ENCODE data around the gene PNISR.
"Not testable (repeated sequence)": the region's sequence is repeated elsewhere in the genome, so short reads cannot be mapped to it uniquely, and the experiment has no call there.

DNA sequence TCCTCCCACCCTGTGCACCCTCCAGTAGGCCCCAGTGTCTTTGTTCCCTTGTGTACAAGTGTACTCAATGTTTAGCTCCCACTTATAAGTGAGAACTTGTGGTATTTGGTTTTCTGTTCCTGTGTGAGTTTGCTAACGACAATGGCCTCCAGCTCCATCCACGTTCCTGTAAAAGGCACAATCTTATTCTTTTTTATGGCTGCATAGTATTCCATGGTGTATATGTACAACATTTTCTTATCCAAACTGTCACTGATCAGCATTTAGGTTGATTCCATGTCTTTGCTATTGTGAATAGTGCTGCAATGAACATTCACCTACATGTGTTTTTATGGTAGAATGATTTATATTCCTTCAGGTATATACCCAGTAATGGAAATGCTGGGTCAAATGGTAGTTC is 34.0 kb upstream of the PNISR start:
- not testable (repeated sequence) for TF ChIP-seq POLR2AphosphoS5 (IDR thresholded peaks at IDR 0.05; ENCODE audit: low read depth, low read length); SIN3A (IDR thresholded peaks at IDR 0.05; ENCODE audit: borderline replicate concordance, insufficient read depth, low read depth, low read length); TCF7L2 (IDR thresholded peaks at IDR 0.05; ENCODE audit: low read depth, low read length)
- TF ChIP-seq, protein P1, sequence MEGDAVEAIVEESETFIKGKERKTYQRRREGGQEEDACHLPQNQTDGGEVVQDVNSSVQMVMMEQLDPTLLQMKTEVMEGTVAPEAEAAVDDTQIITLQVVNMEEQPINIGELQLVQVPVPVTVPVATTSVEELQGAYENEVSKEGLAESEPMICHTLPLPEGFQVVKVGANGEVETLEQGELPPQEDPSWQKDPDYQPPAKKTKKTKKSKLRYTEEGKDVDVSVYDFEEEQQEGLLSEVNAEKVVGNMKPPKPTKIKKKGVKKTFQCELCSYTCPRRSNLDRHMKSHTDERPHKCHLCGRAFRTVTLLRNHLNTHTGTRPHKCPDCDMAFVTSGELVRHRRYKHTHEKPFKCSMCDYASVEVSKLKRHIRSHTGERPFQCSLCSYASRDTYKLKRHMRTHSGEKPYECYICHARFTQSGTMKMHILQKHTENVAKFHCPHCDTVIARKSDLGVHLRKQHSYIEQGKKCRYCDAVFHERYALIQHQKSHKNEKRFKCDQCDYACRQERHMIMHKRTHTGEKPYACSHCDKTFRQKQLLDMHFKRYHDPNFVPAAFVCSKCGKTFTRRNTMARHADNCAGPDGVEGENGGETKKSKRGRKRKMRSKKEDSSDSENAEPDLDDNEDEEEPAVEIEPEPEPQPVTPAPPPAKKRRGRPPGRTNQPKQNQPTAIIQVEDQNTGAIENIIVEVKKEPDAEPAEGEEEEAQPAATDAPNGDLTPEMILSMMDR (IDR thresholded peaks at IDR 0.05) = not testable (repeated sequence)
- TF ChIP-seq, protein P2, sequence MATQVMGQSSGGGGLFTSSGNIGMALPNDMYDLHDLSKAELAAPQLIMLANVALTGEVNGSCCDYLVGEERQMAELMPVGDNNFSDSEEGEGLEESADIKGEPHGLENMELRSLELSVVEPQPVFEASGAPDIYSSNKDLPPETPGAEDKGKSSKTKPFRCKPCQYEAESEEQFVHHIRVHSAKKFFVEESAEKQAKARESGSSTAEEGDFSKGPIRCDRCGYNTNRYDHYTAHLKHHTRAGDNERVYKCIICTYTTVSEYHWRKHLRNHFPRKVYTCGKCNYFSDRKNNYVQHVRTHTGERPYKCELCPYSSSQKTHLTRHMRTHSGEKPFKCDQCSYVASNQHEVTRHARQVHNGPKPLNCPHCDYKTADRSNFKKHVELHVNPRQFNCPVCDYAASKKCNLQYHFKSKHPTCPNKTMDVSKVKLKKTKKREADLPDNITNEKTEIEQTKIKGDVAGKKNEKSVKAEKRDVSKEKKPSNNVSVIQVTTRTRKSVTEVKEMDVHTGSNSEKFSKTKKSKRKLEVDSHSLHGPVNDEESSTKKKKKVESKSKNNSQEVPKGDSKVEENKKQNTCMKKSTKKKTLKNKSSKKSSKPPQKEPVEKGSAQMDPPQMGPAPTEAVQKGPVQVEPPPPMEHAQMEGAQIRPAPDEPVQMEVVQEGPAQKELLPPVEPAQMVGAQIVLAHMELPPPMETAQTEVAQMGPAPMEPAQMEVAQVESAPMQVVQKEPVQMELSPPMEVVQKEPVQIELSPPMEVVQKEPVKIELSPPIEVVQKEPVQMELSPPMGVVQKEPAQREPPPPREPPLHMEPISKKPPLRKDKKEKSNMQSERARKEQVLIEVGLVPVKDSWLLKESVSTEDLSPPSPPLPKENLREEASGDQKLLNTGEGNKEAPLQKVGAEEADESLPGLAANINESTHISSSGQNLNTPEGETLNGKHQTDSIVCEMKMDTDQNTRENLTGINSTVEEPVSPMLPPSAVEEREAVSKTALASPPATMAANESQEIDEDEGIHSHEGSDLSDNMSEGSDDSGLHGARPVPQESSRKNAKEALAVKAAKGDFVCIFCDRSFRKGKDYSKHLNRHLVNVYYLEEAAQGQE (IDR thresholded peaks at IDR 0.05; ENCODE audit: insufficient read depth in 1 of 2, low read depth in 2 of 2, low read length in 1 of 2) = not testable (repeated sequence)

All from Panc1 (cell line).